T-cell (primary cell): ENCODE data around the gene PRSS2. TPM values are rescaled to one million over a fixed set of nuclear protein-coding genes. Genes with fewer than 3 reads are reported as not detected.

Source experiments
- ATAC-seq, 4 experiments: fragments of 200-7000 bp in 3 of 4; fragments of 150-1000 bp in 1 of 4; cut with Tn5 transposase; replicated peaks in 1 of 4; 1 replicate in 3 of 4; 2 replicates in 1 of 4; pipeline ENCODE4 v1.10.0; 2021; ENCODE audit warnings: moderate library complexity in 3 of 4, mild to moderate bottlenecking in 2 of 4, moderate number of reproducible peaks in 1 of 4
- CTCF ChIA-PET, 2 donors: fragments of 300-600 bp; sonication (Branson Sonifier 250); formaldehyde crosslinking; loops; one replicate each; lab custom pipeline; 2022; ENCODE audit warnings: antibody characterized with exemption in 2 of 2; lab: Charles Lee
- POLR2A ChIA-PET, 2 donors: fragments of 300-600 bp; sonication (Branson Sonifier 250); formaldehyde crosslinking; loops; one replicate each; lab custom pipeline; 2022; ENCODE audit warnings: antibody characterized with exemption in 2 of 2; lab: Charles Lee
- DNase-seq, 35 experiments: peaks; one replicate each; pipeline versions ENCODE4 v3.0.0 to v3.0.0-alpha.2; 2013 to 2023
- H3K27ac ChIP-seq: one replicate; pipeline ENCODE4 v1.5.1; 2013; ENCODE audit warnings: low read length
- H3K27me3 ChIP-seq, 2 experiments: replicated peaks in 1 of 2; 1 replicate in 1 of 2; 2 replicates in 1 of 2; pipeline versions ENCODE4 v1.6.1 to v1.7.0; 2013; ENCODE audit warnings: low read length in 1 of 2, mixed read lengths in 1 of 2; ENCODE audit not compliant: control insufficient read depth in 2 of 2, insufficient read depth in 2 of 2; ENCODE audit errors: extremely low read depth in 1 of 2
- H3K36me3 ChIP-seq, 2 donors: 1 replicate in 1 of 2; 2 replicates in 1 of 2; pipeline versions ENCODE4 v1.6.1 to v1.7.0; 2013; ENCODE audit warnings: low read length in 1 of 2; ENCODE audit not compliant: control insufficient read depth in 2 of 2, insufficient read depth in 1 of 2; ENCODE audit errors: extremely low read depth in 1 of 2
- H3K4me1 ChIP-seq, 2 experiments: 1 replicate in 1 of 2; 2 replicates in 1 of 2; pipeline versions ENCODE4 v1.6.1 to v1.7.0; 2013; ENCODE audit warnings: low read length in 2 of 2, mixed read lengths in 1 of 2; ENCODE audit not compliant: insufficient read depth in 2 of 2, control insufficient read depth in 1 of 2; ENCODE audit errors: extremely low read depth in 1 of 2
- H3K4me3 ChIP-seq, 2 donors: 1 replicate in 1 of 2; 2 replicates in 1 of 2; pipeline versions ENCODE4 v1.5.1 to v1.7.0; 2013; ENCODE audit warnings: mild to moderate bottlenecking in 2 of 2, low read length in 1 of 2, moderate library complexity in 1 of 2; ENCODE audit not compliant: control insufficient read depth in 1 of 2; ENCODE audit errors: extremely low read depth in 1 of 2
- H3K9me3 ChIP-seq: 2 replicates; pipeline ENCODE4 v1.7.0; 2013
- H3K27ac Mint-ChIP-seq, 2 donors: one replicate each; pipeline ENCODE4 v1.8.0; 2020 to 2021; ENCODE audit warnings: mild to moderate bottlenecking in 2 of 2, mixed read lengths in 2 of 2
- H3K27me3 Mint-ChIP-seq, 2 donors: one replicate each; pipeline ENCODE4 v1.8.0; 2021 to 2022; ENCODE audit warnings: mixed read lengths in 2 of 2
- H3K36me3 Mint-ChIP-seq: one replicate; pipeline ENCODE4 v1.8.0; 2021; ENCODE audit warnings: mixed read lengths
- H3K4me1 Mint-ChIP-seq, 3 donors: one replicate each; pipeline ENCODE4 v1.8.0; 2020 to 2022; ENCODE audit warnings: mixed read lengths in 3 of 3, mild to moderate bottlenecking in 1 of 3
- H3K4me3 Mint-ChIP-seq, 3 donors: one replicate each; pipeline ENCODE4 v1.8.0; 2020 to 2022; ENCODE audit warnings: mild to moderate bottlenecking in 3 of 3, mixed read lengths in 3 of 3, moderate library complexity in 3 of 3
- H3K9me3 Mint-ChIP-seq, 3 donors: one replicate each; pipeline ENCODE4 v1.8.0; 2020 to 2022; ENCODE audit warnings: mixed read lengths in 3 of 3
- WGBS: methylation state at CpG from one replicate; pipeline ENCODE4 v1.1.5; 2013; ENCODE audit warnings: missing lambda C conversion rate; ENCODE audit not compliant: insufficient coverage; 5-methylcytosine and 5-hydroxymethylcytosine counted together
- total RNA-seq, 35 experiments: library from RNA in 6 of 35; stranded (reverse) in 6 of 35; fragments of 120-200 nt in 1 of 35; gene quantifications; one replicate each; pipeline versions ENCODE4 v1.2.1 to v1.2.4 and lab custom pipeline; 2013 to 2026

PRSS2 gene
- total RNA-seq, 5 donors from 2014 or later (not counting 1 experiment from before 2014, with no cell fraction given), result 47.1 to 64.6 (median 57.7) TPM; not detected in 2

DNA sequence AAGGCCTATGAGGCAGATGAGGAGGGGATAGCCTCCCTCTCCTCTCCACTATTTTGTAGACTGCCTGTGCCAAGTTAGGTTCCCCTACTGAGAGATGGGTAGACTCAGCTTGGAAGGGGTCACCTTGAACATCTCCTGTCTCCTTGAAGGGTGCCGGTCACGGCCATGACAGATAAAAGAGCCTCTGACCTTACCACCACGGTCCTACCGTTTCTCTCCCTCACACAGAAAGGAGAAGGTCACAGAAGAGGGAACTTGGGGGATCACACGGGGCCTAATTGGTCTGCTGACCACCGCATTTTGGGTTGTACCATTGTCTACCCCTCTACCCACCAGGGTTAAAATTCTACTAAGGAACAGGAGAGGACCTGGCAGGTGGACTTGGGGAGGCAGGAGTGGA, 17.0 kb downstream of the PRSS2 start:
- ChIA-PET CTCF (interaction anchor here (1.0 to 10.0 kb wide), 4 partner anchors 11 to 25 kb away, joined by 3 to 382 read pairs (median 6); no protein-coding TSS in a partner anchor), POLR2A (interaction anchor here (1.4 to 12.9 kb wide), 5 partner anchors 10 to 151 kb away, joined by 4 to 577 read pairs (median 187); no protein-coding TSS in a partner anchor)
- peaks cover 0 to 33% of the 10 kb centered on the region in 2 donors for H3K36me3 ChIP-seq
- peak overlapping the region; percentile 99 to 100 for H3K27ac Mint-ChIP-seq
- no peak for ATAC-seq
- H3K4me3 ChIP-seq, result peak overlapping the region; percentile 79 to 91
- DNase-seq, result peak in 3 of 35 experiments; percentile 3 to 35 (median 6)
- H3K27me3 Mint-ChIP-seq, result no peaks in the 10 kb centered on the region
- H3K27me3 ChIP-seq, result no peaks in the 10 kb centered on the region
- H3K36me3 Mint-ChIP-seq, result peaks cover 50% of the 10 kb centered on the region
- no peaks in the 10 kb centered on the region for H3K9me3 ChIP-seq
- H3K27ac ChIP-seq, result peak overlapping the region; percentile 97
- H3K4me1 Mint-ChIP-seq, result peaks cover 18 to 40% (median 25%) of the 10 kb centered on the region in 3 donors
- peaks cover 16 to 33% of the 10 kb centered on the region in 2 experiments for H3K4me1 ChIP-seq
- peak overlapping the region; percentile 93 to 97 (median 96) for H3K4me3 Mint-ChIP-seq
- no peaks in the 10 kb centered on the region for H3K9me3 Mint-ChIP-seq
- no CpG with 5 or more reads among the region's 6 CpGs for WGBS

DNA sequence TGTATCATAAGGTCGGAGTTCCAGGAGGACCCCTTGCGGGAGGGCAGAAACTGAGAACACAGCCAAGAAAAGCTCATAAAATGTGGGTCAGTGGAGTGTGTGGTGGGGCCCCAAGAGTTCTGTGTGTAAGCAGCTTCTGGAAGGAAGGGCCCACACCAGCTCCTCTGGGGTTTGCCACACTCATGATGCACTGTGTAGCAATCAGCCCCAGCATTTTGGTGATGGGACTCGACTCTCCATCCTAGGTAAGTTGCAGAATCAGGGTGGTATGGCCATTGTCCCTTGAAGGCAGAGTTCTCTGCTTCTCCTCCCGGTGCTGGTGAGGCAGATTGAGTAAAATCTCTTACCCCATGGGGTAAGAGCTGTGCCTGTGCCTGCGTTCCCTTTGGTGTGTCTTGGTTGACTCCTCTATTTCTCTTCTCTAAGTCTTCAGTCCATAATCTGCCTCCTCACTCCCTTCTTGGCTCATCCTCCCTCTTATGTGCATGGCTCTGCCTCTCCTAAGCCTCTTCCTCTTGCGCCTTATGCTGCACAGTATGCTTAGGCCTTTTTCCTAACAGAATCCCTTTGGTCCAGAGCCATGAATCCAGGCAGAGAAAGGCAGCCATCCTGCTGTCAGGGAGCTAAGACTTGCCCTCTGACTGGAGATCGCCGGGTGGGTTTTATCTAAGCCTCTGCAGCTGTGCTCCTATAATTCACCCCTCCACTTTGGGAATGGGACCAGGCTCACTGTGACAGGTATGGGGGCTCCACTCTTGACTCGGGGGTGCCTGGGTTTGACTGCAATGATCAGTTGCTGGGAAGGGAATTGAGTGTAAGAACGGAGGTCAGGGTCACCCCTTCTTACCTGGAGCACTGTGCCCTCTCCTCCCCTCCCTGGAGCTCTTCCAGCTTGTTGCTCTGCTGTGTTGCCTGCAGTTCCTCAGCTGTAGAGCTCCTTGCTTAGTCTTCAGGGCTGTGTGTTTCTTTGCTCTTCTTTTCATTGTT, 17.8 kb downstream of the PRSS2 start:
- WGBS, result 0% methylated on average over 3 of the region's 10 CpGs
- Mint-ChIP-seq H3K27me3 (no peaks in the 10 kb centered on the region), H3K4me3 (peak overlapping the region; percentile 93 to 97 (median 96)), H3K27ac (peak overlapping the region; percentile 99 to 100), H3K9me3 (no peaks in the 10 kb centered on the region), H3K4me1 (peaks cover 23 to 42% (median 30%) of the 10 kb centered on the region in 3 donors), H3K36me3 (peaks cover 57% of the 10 kb centered on the region)
- peaks cover 0 to 41% of the 10 kb centered on the region in 2 donors for H3K36me3 ChIP-seq
- CTCF ChIA-PET, result interaction anchor here (0.6 to 10.0 kb wide), 6 partner anchors 10 to 524 kb away, joined by 3 to 382 read pairs (median 4); no protein-coding TSS in a partner anchor
- ATAC-seq (peak in 1 of 4 experiments; percentile 5), DNase-seq (peak in 6 of 35 experiments; percentile 18 to 46 (median 31))
- peak overlapping the region; percentile 97 for H3K27ac ChIP-seq
- peaks cover 18 to 35% of the 10 kb centered on the region in 2 experiments for H3K4me1 ChIP-seq
- H3K27me3 ChIP-seq, result no peaks in the 10 kb centered on the region
- H3K9me3 ChIP-seq, result no peaks in the 10 kb centered on the region
- POLR2A ChIA-PET, result interaction anchor here (0.6 to 12.9 kb wide), 8 partner anchors 9 to 467 kb away, joined by 3 to 577 read pairs (median 14); no protein-coding TSS in a partner anchor
- H3K4me3 ChIP-seq, result peak overlapping the region; percentile 79 to 91

DNA sequence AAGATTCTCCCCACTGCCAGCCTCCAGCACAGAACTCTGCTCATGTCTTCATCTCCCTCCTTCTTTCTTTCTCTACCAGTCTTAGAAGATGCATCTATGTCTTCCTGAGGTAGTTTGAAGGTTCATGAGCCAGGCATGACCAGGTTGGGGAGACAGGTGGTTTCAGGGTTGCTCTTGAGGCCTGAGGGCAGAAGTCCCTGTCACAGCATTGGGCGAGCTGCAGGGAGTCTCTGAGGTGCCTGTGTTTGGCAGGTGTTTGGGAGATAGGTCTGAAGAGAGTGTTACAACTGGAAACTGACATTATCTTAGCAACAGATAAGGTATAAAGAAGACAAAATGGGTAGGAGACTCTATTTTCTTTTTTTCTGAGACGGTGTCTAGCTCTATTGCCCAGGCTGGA, 18.7 kb downstream of the PRSS2 start:
- H3K27me3 Mint-ChIP-seq, result no peaks in the 10 kb centered on the region
- CTCF ChIA-PET, result interaction anchor here (1.2 to 10.0 kb wide), 3 partner anchors 12 to 22 kb away, joined by 4 to 382 read pairs (median 6); no protein-coding TSS in a partner anchor
- H3K27me3 ChIP-seq, result no peaks in the 10 kb centered on the region
- peaks cover 19 to 38% of the 10 kb centered on the region in 2 experiments for H3K4me1 ChIP-seq
- POLR2A ChIA-PET, result interaction anchor here (1.0 to 12.9 kb wide), 5 partner anchors 8 to 153 kb away, joined by 3 to 577 read pairs (median 187); no protein-coding TSS in a partner anchor
- peak overlapping the region; percentile 97 for H3K27ac ChIP-seq
- no peaks in the 10 kb centered on the region for H3K9me3 ChIP-seq
- peak overlapping the region; percentile 99 to 100 for H3K27ac Mint-ChIP-seq
- no CpG with 5 or more reads among the region's 2 CpGs for WGBS
- ATAC-seq, result peak in 3 of 4 experiments; percentile 15 to 22 (median 20)
- peaks cover 57% of the 10 kb centered on the region for H3K36me3 Mint-ChIP-seq
- no peaks in the 10 kb centered on the region for H3K9me3 Mint-ChIP-seq
- peaks cover 0 to 41% of the 10 kb centered on the region in 2 donors for H3K36me3 ChIP-seq
- peak overlapping the region; percentile 93 to 97 (median 96) for H3K4me3 Mint-ChIP-seq
- H3K4me3 ChIP-seq, result peak overlapping the region; percentile 79 to 91
- H3K4me1 Mint-ChIP-seq, result peaks cover 28 to 47% (median 37%) of the 10 kb centered on the region in 3 donors
- DNase-seq, result peak in 5 of 35 experiments; percentile 23 to 43 (median 35)

DNA sequence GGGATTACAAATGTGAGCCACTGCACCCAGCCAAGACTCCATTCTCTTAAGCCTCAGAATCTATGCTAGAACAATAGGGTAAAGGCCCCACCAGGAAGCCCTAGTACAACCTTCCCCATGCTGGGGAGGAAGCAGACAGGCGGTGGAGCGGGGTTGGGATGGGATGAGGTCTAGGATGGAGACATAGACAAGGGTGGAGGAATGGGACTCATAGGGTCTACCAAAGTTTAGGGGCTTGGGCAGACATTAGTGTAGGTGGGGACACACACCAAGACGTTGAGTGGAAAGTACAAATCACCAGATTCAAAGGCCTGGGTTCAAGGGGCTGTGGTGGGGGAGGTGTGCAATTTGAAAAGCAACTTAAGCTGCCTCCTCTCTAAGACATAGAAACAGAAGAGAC, 19.3 kb downstream of the PRSS2 start:
- no peaks in the 10 kb centered on the region for H3K27me3 Mint-ChIP-seq
- no CpG with 5 or more reads among the region's 3 CpGs for WGBS
- Histone ChIP-seq H3K4me1 (peaks cover 23 to 41% of the 10 kb centered on the region in 2 experiments), H3K27me3 (no peaks in the 10 kb centered on the region), H3K36me3 (peaks cover 0 to 41% of the 10 kb centered on the region in 2 donors), H3K27ac (peak overlapping the region; percentile 97), H3K4me3 (peak overlapping the region; percentile 79 to 91), H3K9me3 (no peaks in the 10 kb centered on the region)
- peak overlapping the region; percentile 93 to 97 (median 96) for H3K4me3 Mint-ChIP-seq
- ATAC-seq, result peak in 1 of 4 experiments; percentile 8
- ChIA-PET CTCF (interaction anchor here (0.9 to 10.0 kb wide), 5 partner anchors 11 to 38 kb away, joined by 4 to 382 read pairs (median 4); no protein-coding TSS in a partner anchor), POLR2A (interaction anchor here (0.6 to 12.9 kb wide), 6 partner anchors 8 to 202 kb away, joined by 3 to 577 read pairs (median 106); no protein-coding TSS in a partner anchor)
- H3K4me1 Mint-ChIP-seq, result peaks cover 34 to 53% (median 37%) of the 10 kb centered on the region in 3 donors
- peak overlapping the region; percentile 99 to 100 for H3K27ac Mint-ChIP-seq
- peaks cover 57% of the 10 kb centered on the region for H3K36me3 Mint-ChIP-seq
- H3K9me3 Mint-ChIP-seq, result no peaks in the 10 kb centered on the region
- peak in 4 of 35 experiments; percentile 6 to 47 (median 20) for DNase-seq

DNA sequence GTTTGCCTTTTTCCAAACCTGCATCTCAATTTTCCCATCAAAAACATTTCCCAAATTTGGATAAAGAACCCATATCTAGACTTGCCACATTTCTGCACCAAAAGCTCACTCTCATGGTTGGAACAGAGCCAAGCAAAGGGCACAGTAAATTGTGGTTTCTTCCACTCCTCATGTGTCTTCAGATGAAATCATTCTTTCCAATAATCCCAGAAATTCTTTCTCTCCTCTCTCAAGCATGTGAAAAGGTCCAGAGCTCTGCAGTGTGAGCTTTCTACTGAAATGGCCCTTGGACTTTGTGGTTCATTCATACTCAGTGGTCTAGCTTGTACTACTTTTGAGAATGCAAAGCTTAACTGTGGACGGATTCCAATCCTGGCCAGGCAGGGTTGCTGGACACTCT, 19.8 kb downstream of the PRSS2 start:
- Mint-ChIP-seq H3K27ac (peak overlapping the region; percentile 99 to 100), H3K9me3 (no peaks in the 10 kb centered on the region), H3K4me3 (peak overlapping the region; percentile 93 to 97 (median 96)), H3K27me3 (no peaks in the 10 kb centered on the region), H3K4me1 (peaks cover 39 to 56% (median 42%) of the 10 kb centered on the region in 3 donors), H3K36me3 (peaks cover 59% of the 10 kb centered on the region)
- ChIA-PET POLR2A (interaction anchor here (0.6 to 12.9 kb wide), 7 partner anchors 7 to 203 kb away, joined by 3 to 577 read pairs (median 25); no protein-coding TSS in a partner anchor), CTCF (interaction anchor here (0.6 to 10.0 kb wide), 7 partner anchors 9 to 406 kb away, joined by 4 to 382 read pairs (median 4); no protein-coding TSS in a partner anchor)
- H3K36me3 ChIP-seq, result peaks cover 0 to 41% of the 10 kb centered on the region in 2 donors
- ATAC-seq (no peak), DNase-seq (peak in 4 of 35 experiments; percentile 7 to 43 (median 14))
- H3K27ac ChIP-seq, result peak overlapping the region; percentile 97
- no peaks in the 10 kb centered on the region for H3K9me3 ChIP-seq
- H3K4me3 ChIP-seq, result peak overlapping the region; percentile 59 to 91
- no CpG with 5 or more reads among the region's 1 CpG for WGBS
- peaks cover 23 to 46% of the 10 kb centered on the region in 2 experiments for H3K4me1 ChIP-seq
- no peaks in the 10 kb centered on the region for H3K27me3 ChIP-seq
